ENCODE measurements around the gene PRKG2. TPM values are rescaled to one million over a fixed set of nuclear protein-coding genes. Genes with fewer than 3 reads are reported as not detected.

The PRKG2 gene
- total RNA-seq, 3 donors from 2014 or later (not counting 1 experiment from before 2014, with no cell fraction given): 0.09 to 1.2 (median 0.15) TPM

GRCh38 chr4:81049907-81050306, 165.1 kb downstream of the PRKG2 start:
- Mint-ChIP-seq H3K36me3 (no peaks in the 10 kb centered on the region), H3K9me3 (no peaks in the 10 kb centered on the region), H3K4me1 (no peaks in the 10 kb centered on the region), H3K4me3 (no peak overlapping the region), H3K27me3 (ENCODE audit: low read depth in 2 of 2) (peaks cover 12 to 37% of the 10 kb centered on the region in 2 donors), H3K27ac (no peak overlapping the region)
- Histone ChIP-seq H3K9me3 (ENCODE audit: control insufficient read depth, insufficient read depth, low read length) (no peaks in the 10 kb centered on the region), H3K27me3 (ENCODE audit: control insufficient read depth, insufficient read depth, low read length) (peaks cover 8% of the 10 kb centered on the region), H3K36me3 (ENCODE audit: control insufficient read depth, insufficient read depth, low read length) (no peaks in the 10 kb centered on the region), H3K27ac (ENCODE audit: low read length) (no peak overlapping the region), H3K4me1 (ENCODE audit: control insufficient read depth, insufficient read depth, low read length) (no peaks in the 10 kb centered on the region), H3K4me3 (ENCODE audit: low read length) (no peak overlapping the region)
- DNase-seq (no peak), ATAC-seq (no peak)
- WGBS (ENCODE audit: insufficient coverage): 88% methylated on average over 3 of the region's 3 CpGs
- no peak for TF ChIP-seq CTCF (IDR thresholded peaks at IDR 0.05)
- intact Hi-C loops (cut with micrococcal nuclease): no loop called here

GRCh38 chr4:81049330-81049729, 165.7 kb downstream of the PRKG2 start:
- H3K36me3 ChIP-seq (ENCODE audit: control insufficient read depth, insufficient read depth, low read length): no peaks in the 10 kb centered on the region
- Mint-ChIP-seq H3K27ac (no peak overlapping the region), H3K36me3 (no peaks in the 10 kb centered on the region), H3K9me3 (no peaks in the 10 kb centered on the region), H3K27me3 (ENCODE audit: low read depth in 2 of 2) (peaks cover 16 to 36% of the 10 kb centered on the region in 2 donors), H3K4me3 (no peak overlapping the region), H3K4me1 (no peaks in the 10 kb centered on the region)
- DNase-seq (no peak), ATAC-seq (no peak)
- H3K4me3 ChIP-seq (ENCODE audit: low read length): no peak overlapping the region
- WGBS (ENCODE audit: insufficient coverage): 94% methylated on average over 2 of the region's 4 CpGs
- H3K4me1 ChIP-seq (ENCODE audit: control insufficient read depth, insufficient read depth, low read length): no peaks in the 10 kb centered on the region
- no peak for TF ChIP-seq CTCF (IDR thresholded peaks at IDR 0.05)
- intact Hi-C loops (cut with micrococcal nuclease): no loop called here
- peaks cover 8% of the 10 kb centered on the region for H3K27me3 ChIP-seq (ENCODE audit: control insufficient read depth, insufficient read depth, low read length)
- H3K27ac ChIP-seq (ENCODE audit: low read length): no peak overlapping the region
- H3K9me3 ChIP-seq (ENCODE audit: control insufficient read depth, insufficient read depth, low read length): no peaks in the 10 kb centered on the region

GRCh38 chr4:81042578-81043365, 172.2 kb downstream of the PRKG2 start:
- H3K9me3 ChIP-seq (ENCODE audit: control insufficient read depth, insufficient read depth, low read length): no peaks in the 10 kb centered on the region
- Mint-ChIP-seq H3K36me3 (no peaks in the 10 kb centered on the region), H3K4me1 (no peaks in the 10 kb centered on the region), H3K4me3 (no peak overlapping the region), H3K27ac (no peak overlapping the region), H3K9me3 (no peaks in the 10 kb centered on the region), H3K27me3 (ENCODE audit: low read depth in 2 of 2) (peaks cover 11 to 50% of the 10 kb centered on the region in 2 donors)
- H3K36me3 ChIP-seq (ENCODE audit: control insufficient read depth, insufficient read depth, low read length): no peaks in the 10 kb centered on the region
- no peak overlapping the region for H3K4me3 ChIP-seq (ENCODE audit: low read length)
- peaks cover 10% of the 10 kb centered on the region for H3K27me3 ChIP-seq (ENCODE audit: control insufficient read depth, insufficient read depth, low read length)
- no peaks in the 10 kb centered on the region for H3K4me1 ChIP-seq (ENCODE audit: control insufficient read depth, insufficient read depth, low read length)
- no peak for TF ChIP-seq CTCF (IDR thresholded peaks at IDR 0.05)
- intact Hi-C loops (cut with micrococcal nuclease): no loop called here
- H3K27ac ChIP-seq (ENCODE audit: low read length): no peak overlapping the region
- ATAC-seq: no peak
- WGBS (ENCODE audit: insufficient coverage): 75% methylated on average over 4 of the region's 5 CpGs
- no peak for DNase-seq
